CD4-positive, alpha-beta T cell (primary cell): ENCODE measurements around the gene RPN2. TPM values are rescaled to one million over a fixed set of nuclear protein-coding genes. Genes with fewer than 3 reads are reported as not detected.

ENCODE experiments used
- ATAC-seq: fragments of 200-7000 bp; cut with Tn5 transposase; one replicate; pipeline ENCODE4 v1.10.0; 2022; ENCODE audit warnings: mild to moderate bottlenecking; ENCODE audit not compliant: poor library complexity
- CTCF ChIA-PET: fragments of 350-600 bp; sonication (Branson Sonifier 250); formaldehyde crosslinking; loops from one replicate; lab custom pipeline; 2021; ENCODE audit warnings: antibody characterized with exemption, inconsistent platforms; lab: Charles Lee
- POLR2A ChIA-PET: fragments of 350-600 bp; sonication (Branson Sonifier 250); formaldehyde crosslinking; loops from one replicate; lab custom pipeline; 2021; ENCODE audit warnings: antibody characterized with exemption, inconsistent platforms; lab: Charles Lee
- DNase-seq, 14 experiments: peaks; one replicate each; pipeline ENCODE4 v3.0.0-alpha.2; 2013 to 2020; ENCODE audit warnings: mixed read lengths in 2 of 14
- H3K27ac ChIP-seq, 2 donors: one replicate each; pipeline versions ENCODE4 v1.5.1 to v1.7.0; 2013; ENCODE audit warnings: low read length in 2 of 2, low read depth in 1 of 2, mild to moderate bottlenecking in 1 of 2
- H3K27me3 ChIP-seq, 2 experiments: 1 replicate in 1 of 2; 2 replicates in 1 of 2; pipeline versions ENCODE4 v1.6.1 to v1.7.0; 2013; ENCODE audit warnings: low read length in 2 of 2, control low read depth in 1 of 2, mild to moderate bottlenecking in 1 of 2, moderate library complexity in 1 of 2; ENCODE audit not compliant: insufficient read depth in 2 of 2, control insufficient read depth in 1 of 2
- H3K36me3 ChIP-seq: one replicate; pipeline ENCODE4 v1.6.1; 2013; ENCODE audit warnings: low read length, control low read depth; ENCODE audit not compliant: insufficient read depth
- H3K4me1 ChIP-seq: one replicate; pipeline ENCODE4 v1.6.1; 2013; ENCODE audit warnings: low read length, control low read depth; ENCODE audit not compliant: insufficient read depth
- H3K4me3 ChIP-seq: one replicate; pipeline ENCODE4 v1.5.1; 2013; ENCODE audit warnings: mild to moderate bottlenecking, low read length, moderate library complexity
- H3K9me3 ChIP-seq, 2 experiments: 1 replicate in 1 of 2; 2 replicates in 1 of 2; pipeline versions ENCODE4 v1.6.1 to v1.7.0; 2013; ENCODE audit warnings: low read length in 2 of 2, mild to moderate bottlenecking in 2 of 2, control low read depth in 1 of 2, moderate library complexity in 1 of 2; ENCODE audit not compliant: control insufficient read depth in 1 of 2, insufficient read depth in 1 of 2
- H3K27ac Mint-ChIP-seq: one replicate; pipeline ENCODE4 v1.8.0; 2020; ENCODE audit warnings: mixed read lengths
- H3K27me3 Mint-ChIP-seq: one replicate; pipeline ENCODE4 v1.8.0; 2021; ENCODE audit warnings: mixed read lengths
- H3K36me3 Mint-ChIP-seq: one replicate; pipeline ENCODE4 v1.8.0; 2021; ENCODE audit warnings: low read depth, mixed read lengths
- H3K4me1 Mint-ChIP-seq: one replicate; pipeline ENCODE4 v1.8.0; 2021; ENCODE audit warnings: low read depth, mixed read lengths
- H3K4me3 Mint-ChIP-seq: one replicate; pipeline ENCODE4 v1.8.0; 2020; ENCODE audit warnings: mild to moderate bottlenecking, mixed read lengths
- H3K9me3 Mint-ChIP-seq: one replicate; pipeline ENCODE4 v1.8.0; 2020; ENCODE audit warnings: mixed read lengths
- CTCF ChIP-seq: fragments of 200-600 bp; IDR thresholded peaks from one replicate; pipeline ENCODE4 v1.8.0; 2022; ENCODE audit warnings: antibody characterized with exemption, mild to moderate bottlenecking
- intact Hi-C, 2 experiments: fragments of 100-400 bp; cut with DNase I in 1 of 2; cut with micrococcal nuclease in 1 of 2; formaldehyde crosslinking; loops; one replicate each; pipeline versions ENCODE4 v1.15.1 to v1.9.0; 2023 to 2025; cut with DNase I, micrococcal nuclease
- total RNA-seq, 174 experiments: library from RNA in 2 of 174; stranded (reverse) in 2 of 174; gene quantifications; one replicate each; pipeline ENCODE4 v1.2.3 and lab custom pipeline; 2021 to 2026

The RPN2 gene
- total RNA-seq, 2 experiments from 2014 or later: 62.8 to 65.8 TPM

- POLR2A ChIA-PET: interaction anchor here (1.2 kb wide), 1 partner anchor 17 kb away, joined by 3 read pairs; the partner anchor contains the start of genes MROH8 and RPN2
- Mint-ChIP-seq H3K9me3 (no peaks in the 10 kb centered on the region), H3K4me1 (no peaks in the 10 kb centered on the region), H3K27ac (no peak overlapping the region), H3K4me3 (no peak overlapping the region), H3K36me3 (no peaks in the 10 kb centered on the region), H3K27me3 (no peaks in the 10 kb centered on the region)
- Histone ChIP-seq H3K27ac (no peak overlapping the region), H3K4me1 (no peaks in the 10 kb centered on the region), H3K4me3 (no peak overlapping the region), H3K27me3 (no peaks in the 10 kb centered on the region), H3K9me3 (no peaks in the 10 kb centered on the region), H3K36me3 (no peaks in the 10 kb centered on the region)
- intact Hi-C loops: no loop called here
- DNase-seq (no peak), ATAC-seq (no peak)
- TF ChIP-seq CTCF: no peak
- CTCF ChIA-PET: no interaction called here
These were observed 16.5 kb upstream of the RPN2 start for GRCh38 chr20:37162646-37163045.

DNA sequence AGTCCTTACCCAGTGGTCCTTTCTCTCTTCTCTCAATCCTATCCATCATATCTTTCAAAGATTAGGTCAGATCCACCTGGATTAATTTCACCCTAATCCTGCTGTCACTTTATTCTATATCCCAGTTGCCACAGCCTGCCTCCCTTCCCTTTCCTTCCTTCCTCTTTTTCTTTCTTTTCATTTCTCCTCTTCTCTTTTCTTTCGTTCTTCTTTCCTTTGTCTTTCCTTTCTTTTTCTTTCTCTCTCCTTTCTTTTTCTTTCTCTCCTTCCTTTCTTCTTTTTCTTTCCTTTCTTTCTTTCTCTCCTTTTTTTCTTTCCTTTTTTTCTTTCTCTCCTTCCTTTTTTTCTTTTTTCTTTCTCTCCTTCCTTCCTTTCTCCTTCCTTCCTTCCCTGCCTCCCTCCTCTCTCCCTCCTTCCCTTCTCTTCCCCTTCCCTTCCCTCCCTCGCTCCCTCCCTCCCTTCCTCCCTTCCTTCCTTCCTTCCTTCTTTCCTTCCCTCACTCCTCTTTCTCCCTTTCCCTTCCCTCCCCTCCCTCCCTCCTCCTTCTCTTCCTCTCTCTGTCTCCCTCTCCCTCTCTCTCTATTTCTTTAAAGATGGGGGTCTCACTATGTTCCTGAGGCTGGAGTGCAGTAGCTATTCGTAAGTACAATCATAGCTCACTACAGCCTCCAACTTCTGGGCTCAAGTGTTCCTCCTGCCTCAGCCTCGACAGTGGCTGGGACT lies 15.1 kb upstream of the RPN2 start:
- ChIA-PET CTCF (no interaction called here), POLR2A (no interaction called here)
- Histone ChIP-seq H3K4me1 (no peaks in the 10 kb centered on the region), H3K27ac (no peak overlapping the region), H3K9me3 (no peaks in the 10 kb centered on the region), H3K36me3 (no peaks in the 10 kb centered on the region), H3K27me3 (no peaks in the 10 kb centered on the region), H3K4me3 (no peak overlapping the region)
- no peak for DNase-seq
- TF ChIP-seq CTCF: no peak
- intact Hi-C loops: no loop called here
- no peaks in the 10 kb centered on the region for H3K9me3 Mint-ChIP-seq
- no peak for ATAC-seq
- no peaks in the 10 kb centered on the region for H3K27me3 Mint-ChIP-seq
- no peaks in the 10 kb centered on the region for H3K4me1 Mint-ChIP-seq
- no peak overlapping the region for H3K4me3 Mint-ChIP-seq
- no peaks in the 10 kb centered on the region for H3K36me3 Mint-ChIP-seq
- H3K27ac Mint-ChIP-seq: no peak overlapping the region

GRCh38 chr20:37165031-37165430 lies 14.1 kb upstream of the RPN2 start:
- H3K9me3 ChIP-seq: no peaks in the 10 kb centered on the region
- no peak for TF ChIP-seq CTCF
- H3K27me3 ChIP-seq: no peaks in the 10 kb centered on the region
- H3K27ac Mint-ChIP-seq: no peak overlapping the region
- CTCF ChIA-PET: no interaction called here
- no peaks in the 10 kb centered on the region for H3K27me3 Mint-ChIP-seq
- no peaks in the 10 kb centered on the region for H3K36me3 Mint-ChIP-seq
- ATAC-seq (no peak), DNase-seq (no peak)
- no peak overlapping the region for H3K4me3 ChIP-seq
- intact Hi-C loops: no loop called here
- no peak overlapping the region for H3K27ac ChIP-seq
- H3K4me3 Mint-ChIP-seq: no peak overlapping the region
- POLR2A ChIA-PET: no interaction called here
- no peaks in the 10 kb centered on the region for H3K9me3 Mint-ChIP-seq
- no peaks in the 10 kb centered on the region for H3K36me3 ChIP-seq
- H3K4me1 ChIP-seq: no peaks in the 10 kb centered on the region
- H3K4me1 Mint-ChIP-seq: no peaks in the 10 kb centered on the region
